ENCODE results near the gene YOD1. TPM values are rescaled to one million over a fixed set of nuclear protein-coding genes. Genes with fewer than 3 reads are reported as not detected.

Gene YOD1
- total and polyA plus RNA-seq, 2 of the 4 experiments (the other 2 are of a cell fraction) = 1.8 to 5.4 TPM

DNA sequence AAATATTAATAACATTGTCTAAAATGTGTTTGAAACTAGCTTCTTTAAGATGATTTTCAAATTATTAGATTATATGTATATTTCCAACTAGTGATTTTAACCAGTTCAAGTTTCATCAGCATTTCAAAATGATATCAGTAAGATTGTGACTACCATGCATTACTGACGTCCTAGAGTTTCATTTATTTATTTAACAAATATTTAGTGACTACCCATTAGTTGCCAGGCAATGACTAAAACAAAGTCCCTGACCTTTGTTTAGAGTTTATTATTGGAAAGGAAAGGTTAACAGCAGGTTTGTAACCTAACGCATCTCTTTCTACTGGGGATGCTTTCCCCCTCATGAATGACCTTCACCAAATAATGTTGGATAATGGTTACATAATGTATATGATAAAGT, 30.1 kb upstream of the YOD1 start:
- Histone ChIP-seq H3K14ac (replicated peaks; ENCODE audit: low read depth, low read length) (no peak overlapping the region), H2AFZ (replicated peaks; ENCODE audit: low read length, poor library complexity) (no peak overlapping the region), H3K9me1 (ENCODE audit: insufficient read depth, low read length) (no peaks in the 10 kb centered on the region), H3K27me3 (ENCODE audit: control insufficient read depth, insufficient read depth, low read length) (peaks cover 12% of the 10 kb centered on the region), H3K4ac (ENCODE audit: low read depth, low read length) (no peak overlapping the region), H3K4me2 (ENCODE audit: low read depth, low read length) (no peak overlapping the region), H2AK5ac (ENCODE audit: low read depth, low read length) (no peak overlapping the region), H2BK120ac (ENCODE audit: low read depth, low read length) (no peak overlapping the region), H4K20me1 (ENCODE audit: insufficient read depth, low read length) (no peaks in the 10 kb centered on the region), H3K9me3 (ENCODE audit: control insufficient read depth, insufficient read depth, low read length) (no peaks in the 10 kb centered on the region), H2BK15ac (ENCODE audit: low read depth, low read length) (no peak overlapping the region), H2BK20ac (ENCODE audit: low read depth, low read length) (no peak overlapping the region), H3K4me1 (ENCODE audit: control insufficient read depth, insufficient read depth, low read length) (no peaks in the 10 kb centered on the region), H4K5ac (ENCODE audit: low read depth, low read length) (no peak overlapping the region), H3K9ac (ENCODE audit: low read depth, low read length) (no peak overlapping the region), H4K91ac (ENCODE audit: insufficient read depth, low read depth, low read length) (no peak overlapping the region), H3K18ac (ENCODE audit: low read depth, low read length) (no peak overlapping the region), H3K23ac (ENCODE audit: low read depth, low read length) (no peak overlapping the region), H3K4me3 (ENCODE audit: insufficient read depth, low read depth, low read length) (no peak overlapping the region), H2AK9ac (replicated peaks; ENCODE audit: low read depth, low read length, poor library complexity) (no peak overlapping the region), H3K56ac (ENCODE audit: extremely low read depth, insufficient read depth, low read length) (no peak overlapping the region), H3K36me3 (ENCODE audit: control insufficient read depth, insufficient read depth, low read length) (no peaks in the 10 kb centered on the region), H3K27ac (ENCODE audit: insufficient read depth, low read length) (no peak overlapping the region), H3K79me1 (ENCODE audit: low read depth in 1 of 2, low read length in 2 of 2) (no peaks in the 10 kb centered on the region), H4K8ac (ENCODE audit: low read depth in 2 of 2, low read length in 2 of 2) (no peak overlapping the region), H2BK5ac (ENCODE audit: low read depth, low read length, poor library complexity, severe bottlenecking) (no peak overlapping the region)
- intact Hi-C loops (cut with micrococcal nuclease) (no loop called here), dilution Hi-C loops (cut with HindIII; ENCODE audit: low sequenced_read_pairs, unreplicated experiment) (no loop called here), in situ Hi-C loops (cut with MboI; ENCODE audit: low sequenced_read_pairs) (no loop called here)
- DNase-seq (no peak), ATAC-seq (ENCODE audit: low read depth) (no peak)
- WGBS, 2 experiments (ENCODE audit: extremely low coverage in 2 of 2, insufficient read length in 1 of 2) = no CpG with 5 or more reads among the region's 2 CpGs
- POLR2A ChIA-PET (ENCODE audit: unreplicated experiment) = no interaction called here
- no TSS peak for BruUV-seq (replicated peaks)
- TF ChIP-seq CHD1 (IDR thresholded peaks at IDR 0.05; ENCODE audit: low read depth, low read length) = no peak
- TF ChIP-seq RFX5 (IDR thresholded peaks at IDR 0.05; ENCODE audit: low read depth, low read length) = no peak
- no peak for TF ChIP-seq SMC3 (IDR thresholded peaks at IDR 0.05; ENCODE audit: low read depth, low read length)
- TF ChIP-seq MXI1 (IDR thresholded peaks at IDR 0.05; ENCODE audit: borderline replicate concordance, low read depth, low read length) = no peak
- TF ChIP-seq BHLHE40 (IDR thresholded peaks at IDR 0.05; ENCODE audit: low read depth, low read length) = no peak
- TF ChIP-seq, protein P1, sequence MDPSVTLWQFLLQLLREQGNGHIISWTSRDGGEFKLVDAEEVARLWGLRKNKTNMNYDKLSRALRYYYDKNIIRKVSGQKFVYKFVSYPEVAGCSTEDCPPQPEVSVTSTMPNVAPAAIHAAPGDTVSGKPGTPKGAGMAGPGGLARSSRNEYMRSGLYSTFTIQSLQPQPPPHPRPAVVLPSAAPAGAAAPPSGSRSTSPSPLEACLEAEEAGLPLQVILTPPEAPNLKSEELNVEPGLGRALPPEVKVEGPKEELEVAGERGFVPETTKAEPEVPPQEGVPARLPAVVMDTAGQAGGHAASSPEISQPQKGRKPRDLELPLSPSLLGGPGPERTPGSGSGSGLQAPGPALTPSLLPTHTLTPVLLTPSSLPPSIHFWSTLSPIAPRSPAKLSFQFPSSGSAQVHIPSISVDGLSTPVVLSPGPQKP (IDR thresholded peaks at IDR 0.05; ENCODE audit: borderline replicate concordance, low read depth, low read length) = no peak
- TF ChIP-seq POLR2A (IDR thresholded peaks at IDR 0.05; ENCODE audit: low read depth, low read length) = no peak
- CTCF ChIA-PET = interaction anchor here (1.3 kb wide), 1 partner anchor 324 kb away, joined by 3 read pairs; no protein-coding TSS in a partner anchor

Data from IMR-90 (cell line).